ENCODE data around the gene VCAM1.

The VCAM1 gene

GRCh38 chr1:100703052-100703451 lies 16.5 kb upstream of the VCAM1 start:
- TF ChIP-seq, protein P1, sequence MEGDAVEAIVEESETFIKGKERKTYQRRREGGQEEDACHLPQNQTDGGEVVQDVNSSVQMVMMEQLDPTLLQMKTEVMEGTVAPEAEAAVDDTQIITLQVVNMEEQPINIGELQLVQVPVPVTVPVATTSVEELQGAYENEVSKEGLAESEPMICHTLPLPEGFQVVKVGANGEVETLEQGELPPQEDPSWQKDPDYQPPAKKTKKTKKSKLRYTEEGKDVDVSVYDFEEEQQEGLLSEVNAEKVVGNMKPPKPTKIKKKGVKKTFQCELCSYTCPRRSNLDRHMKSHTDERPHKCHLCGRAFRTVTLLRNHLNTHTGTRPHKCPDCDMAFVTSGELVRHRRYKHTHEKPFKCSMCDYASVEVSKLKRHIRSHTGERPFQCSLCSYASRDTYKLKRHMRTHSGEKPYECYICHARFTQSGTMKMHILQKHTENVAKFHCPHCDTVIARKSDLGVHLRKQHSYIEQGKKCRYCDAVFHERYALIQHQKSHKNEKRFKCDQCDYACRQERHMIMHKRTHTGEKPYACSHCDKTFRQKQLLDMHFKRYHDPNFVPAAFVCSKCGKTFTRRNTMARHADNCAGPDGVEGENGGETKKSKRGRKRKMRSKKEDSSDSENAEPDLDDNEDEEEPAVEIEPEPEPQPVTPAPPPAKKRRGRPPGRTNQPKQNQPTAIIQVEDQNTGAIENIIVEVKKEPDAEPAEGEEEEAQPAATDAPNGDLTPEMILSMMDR (IDR thresholded peaks at IDR 0.05; ENCODE audit: insufficient read depth, low read length, poor library complexity, severe bottlenecking) = no peak
- TF ChIP-seq EZH2phosphoT487 (conservative IDR thresholded peaks at IDR 0.05; ENCODE audit: low read length) = no peak
- Histone ChIP-seq H3K27ac (ENCODE audit: low read depth, low read length) (no peak overlapping the region), H4K20me1 (ENCODE audit: low read depth, low read length) (no peaks in the 10 kb centered on the region), H3K79me2 (ENCODE audit: insufficient read depth, low read length) (no peaks in the 10 kb centered on the region), H3K36me3 (ENCODE audit: low read length) (no peaks in the 10 kb centered on the region), H3F3A (ENCODE audit: insufficient read depth) (no peaks in the 10 kb centered on the region), H3K9me3 (ENCODE audit: insufficient read depth, low read length) (no peaks in the 10 kb centered on the region), H3K9ac (ENCODE audit: low read length) (no peak overlapping the region), H2AFZ (ENCODE audit: low read depth, low read length, severe bottlenecking) (no peak overlapping the region), H3K4me3 (ENCODE audit: insufficient read depth, low read length, poor library complexity, severe bottlenecking) (no peak overlapping the region), H3K27me3 (ENCODE audit: low read length) (no peaks in the 10 kb centered on the region), H3K9me2 (replicated peaks; ENCODE audit: insufficient read depth, low read length) (no peaks in the 10 kb centered on the region), H3K4me2 (ENCODE audit: low read depth, low read length, poor library complexity, severe bottlenecking) (no peak overlapping the region)

GRCh38 chr1:100703716-100704115 lies 15.8 kb upstream of the VCAM1 start:
- Histone ChIP-seq H3K27ac (ENCODE audit: low read depth, low read length) (no peak overlapping the region), H3F3A (ENCODE audit: insufficient read depth) (no peaks in the 10 kb centered on the region), H3K4me3 (ENCODE audit: insufficient read depth, low read length, poor library complexity, severe bottlenecking) (no peak overlapping the region)

GRCh38 chr1:100704473-100704872 lies 15.1 kb upstream of the VCAM1 start:
- no peaks in the 10 kb centered on the region for H3K79me2 ChIP-seq (ENCODE audit: insufficient read depth, low read length)
- no peak overlapping the region for H2AFZ ChIP-seq (ENCODE audit: low read depth, low read length, severe bottlenecking)
- H3K9ac ChIP-seq (ENCODE audit: low read length) = no peak overlapping the region
- H4K20me1 ChIP-seq (ENCODE audit: low read depth, low read length) = no peaks in the 10 kb centered on the region
- no peak overlapping the region for H3K4me2 ChIP-seq (ENCODE audit: low read depth, low read length, poor library complexity, severe bottlenecking)
- H3F3A ChIP-seq (ENCODE audit: insufficient read depth) = no peaks in the 10 kb centered on the region
- no peaks in the 10 kb centered on the region for H3K36me3 ChIP-seq (ENCODE audit: low read length)
- H3K9me2 ChIP-seq (replicated peaks; ENCODE audit: insufficient read depth, low read length) = no peaks in the 10 kb centered on the region
- no peak overlapping the region for H3K27ac ChIP-seq (ENCODE audit: low read depth, low read length)
- H3K4me3 ChIP-seq (ENCODE audit: insufficient read depth, low read length, poor library complexity, severe bottlenecking) = no peak overlapping the region
- TF ChIP-seq, protein P1 (IDR thresholded peaks at IDR 0.05; ENCODE audit: insufficient read depth, low read length, poor library complexity, severe bottlenecking) = no peak
- no peak for TF ChIP-seq EZH2phosphoT487 (conservative IDR thresholded peaks at IDR 0.05; ENCODE audit: low read length)
- H3K9me3 ChIP-seq (ENCODE audit: insufficient read depth, low read length) = no peaks in the 10 kb centered on the region
- no peaks in the 10 kb centered on the region for H3K27me3 ChIP-seq (ENCODE audit: low read length)

More at GRCh38 chr1:100703716-100704115, 15.8 kb upstream of the VCAM1 start:
- H3K4me2 ChIP-seq (ENCODE audit: low read depth, low read length, poor library complexity, severe bottlenecking) = no peak overlapping the region
- no peak overlapping the region for H2AFZ ChIP-seq (ENCODE audit: low read depth, low read length, severe bottlenecking)
- H4K20me1 ChIP-seq (ENCODE audit: low read depth, low read length) = no peaks in the 10 kb centered on the region
- H3K9me3 ChIP-seq (ENCODE audit: insufficient read depth, low read length) = no peaks in the 10 kb centered on the region
- H3K9me2 ChIP-seq (replicated peaks; ENCODE audit: insufficient read depth, low read length) = no peaks in the 10 kb centered on the region
- no peaks in the 10 kb centered on the region for H3K27me3 ChIP-seq (ENCODE audit: low read length)
- no peaks in the 10 kb centered on the region for H3K79me2 ChIP-seq (ENCODE audit: insufficient read depth, low read length)
- no peak overlapping the region for H3K9ac ChIP-seq (ENCODE audit: low read length)
- no peaks in the 10 kb centered on the region for H3K36me3 ChIP-seq (ENCODE audit: low read length)
- TF ChIP-seq, protein P1 (IDR thresholded peaks at IDR 0.05; ENCODE audit: insufficient read depth, low read length, poor library complexity, severe bottlenecking) = no peak
- no peak for TF ChIP-seq EZH2phosphoT487 (conservative IDR thresholded peaks at IDR 0.05; ENCODE audit: low read length)

All from SU-DHL-6 (cell line).